HUES48 (cell line): ENCODE measurements around the gene MCRIP2.

Experiments used
- H3K27ac ChIP-seq: one replicate; pipeline ENCODE4 v1.7.0; 2013; ENCODE audit warnings: low read depth, low read length, inconsistent platforms
- H3K27me3 ChIP-seq: 2 replicates; pipeline ENCODE4 v1.6.1; 2013; ENCODE audit warnings: mild to moderate bottlenecking, low read length; ENCODE audit not compliant: control insufficient read depth, insufficient read depth
- H3K36me3 ChIP-seq: 2 replicates; pipeline ENCODE4 v1.6.1; 2013; ENCODE audit warnings: low read length; ENCODE audit not compliant: control insufficient read depth, insufficient read depth
- H3K4me1 ChIP-seq: 2 replicates; pipeline ENCODE4 v1.6.1; 2013; ENCODE audit warnings: mild to moderate bottlenecking, low read length; ENCODE audit not compliant: control insufficient read depth, insufficient read depth
- H3K4me3 ChIP-seq: 2 replicates; pipeline ENCODE4 v1.5.1; 2013; ENCODE audit warnings: mild to moderate bottlenecking, low read depth, low read length
- H3K9ac ChIP-seq: 2 replicates; pipeline ENCODE4 v1.6.1; 2013; ENCODE audit warnings: mild to moderate bottlenecking, low read depth, low read length, moderate library complexity
- H3K9me3 ChIP-seq: 2 replicates; pipeline ENCODE4 v1.6.1; 2013; ENCODE audit warnings: low read length; ENCODE audit not compliant: control insufficient read depth, insufficient read depth

The MCRIP2 gene

GRCh38 chr16:679814-680624, 38.4 kb downstream of the MCRIP2 start, which contains the start of gene STUB1:
STUB1 (plus strand) TSS chr16:680410; CDS start chr16:680526, 116 bp downstream.
- Histone ChIP-seq H3K9ac (peak within 1 kb of the TSS; percentile 70; the same call in 1 of the 2 replicates), H3K4me1 (peaks cover 33% of the 10 kb centered on the region), H3K27ac (peak within 1 kb of the TSS; percentile 89), H3K36me3 (peaks cover 23% of the 10 kb centered on the region), H3K9me3 (no peaks in the 10 kb centered on the region), H3K27me3 (no peaks in the 10 kb centered on the region), H3K4me3 (peak within 1 kb of the TSS; percentile 86)

GRCh38 chr16:680625-680945, 39.0 kb downstream of the MCRIP2 start:
- Histone ChIP-seq H3K9me3 (no peaks in the 10 kb centered on the region), H3K27me3 (no peaks in the 10 kb centered on the region), H3K4me1 (peaks cover 33% of the 10 kb centered on the region), H3K27ac (peak overlapping the region; percentile 89), H3K4me3 (peak overlapping the region; percentile 86), H3K36me3 (peaks cover 28% of the 10 kb centered on the region), H3K9ac (peak overlapping the region; percentile 70; the same call in 1 of the 2 replicates)

GRCh38 chr16:680967-681745, 39.5 kb downstream of the MCRIP2 start:
- H3K27ac ChIP-seq: peak overlapping the region; percentile 89
- peaks cover 33% of the 10 kb centered on the region for H3K4me1 ChIP-seq
- H3K9ac ChIP-seq: peak overlapping the region; percentile 70; the same call in 1 of the 2 replicates
- H3K9me3 ChIP-seq: no peaks in the 10 kb centered on the region
- no peaks in the 10 kb centered on the region for H3K27me3 ChIP-seq
- peaks cover 30% of the 10 kb centered on the region for H3K36me3 ChIP-seq
- H3K4me3 ChIP-seq: peak overlapping the region; percentile 86

DNA sequence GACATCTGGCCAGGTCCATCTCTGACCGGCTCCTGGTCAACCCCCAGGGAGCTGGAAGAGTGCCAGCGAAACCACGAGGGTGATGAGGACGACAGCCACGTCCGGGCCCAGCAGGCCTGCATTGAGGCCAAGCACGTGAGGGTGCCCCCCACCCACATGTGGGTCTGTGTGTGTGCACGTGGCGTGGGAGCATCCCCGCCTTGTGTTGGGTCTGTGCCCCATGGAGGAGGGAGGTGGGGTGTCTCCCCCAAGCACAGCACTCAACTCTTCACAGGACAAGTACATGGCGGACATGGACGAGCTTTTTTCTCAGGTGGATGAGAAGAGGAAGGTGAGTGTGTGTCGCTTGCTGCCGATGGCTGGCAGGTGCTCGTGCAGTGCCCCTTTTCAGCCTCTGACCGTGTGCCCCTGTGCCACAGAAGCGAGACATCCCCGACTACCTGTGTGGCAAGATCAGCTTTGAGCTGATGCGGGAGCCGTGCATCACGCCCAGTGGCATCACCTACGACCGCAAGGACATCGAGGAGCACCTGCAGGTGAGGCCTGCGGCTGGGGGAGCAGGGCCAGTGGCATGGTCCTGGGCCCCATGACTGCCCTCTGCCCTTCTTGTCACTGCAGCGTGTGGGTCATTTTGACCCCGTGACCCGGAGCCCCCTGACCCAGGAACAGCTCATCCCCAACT, 40.3 kb downstream of the MCRIP2 start:
- Histone ChIP-seq H3K27me3 (no peaks in the 10 kb centered on the region), H3K27ac (no peak overlapping the region), H3K9me3 (no peaks in the 10 kb centered on the region), H3K4me1 (peaks cover 28% of the 10 kb centered on the region), H3K36me3 (peaks cover 37% of the 10 kb centered on the region), H3K4me3 (peak overlapping the region; percentile 86; the same call in 1 of the 2 replicates), H3K9ac (no peak overlapping the region)

GRCh38 chr16:682493-683395, 41.1 kb downstream of the MCRIP2 start:
- Histone ChIP-seq H3K9ac (no peak overlapping the region), H3K4me1 (peaks cover 20% of the 10 kb centered on the region), H3K36me3 (peaks cover 45% of the 10 kb centered on the region), H3K27ac (no peak overlapping the region), H3K27me3 (no peaks in the 10 kb centered on the region), H3K4me3 (peak overlapping the region; percentile 90), H3K9me3 (no peaks in the 10 kb centered on the region)

DNA sequence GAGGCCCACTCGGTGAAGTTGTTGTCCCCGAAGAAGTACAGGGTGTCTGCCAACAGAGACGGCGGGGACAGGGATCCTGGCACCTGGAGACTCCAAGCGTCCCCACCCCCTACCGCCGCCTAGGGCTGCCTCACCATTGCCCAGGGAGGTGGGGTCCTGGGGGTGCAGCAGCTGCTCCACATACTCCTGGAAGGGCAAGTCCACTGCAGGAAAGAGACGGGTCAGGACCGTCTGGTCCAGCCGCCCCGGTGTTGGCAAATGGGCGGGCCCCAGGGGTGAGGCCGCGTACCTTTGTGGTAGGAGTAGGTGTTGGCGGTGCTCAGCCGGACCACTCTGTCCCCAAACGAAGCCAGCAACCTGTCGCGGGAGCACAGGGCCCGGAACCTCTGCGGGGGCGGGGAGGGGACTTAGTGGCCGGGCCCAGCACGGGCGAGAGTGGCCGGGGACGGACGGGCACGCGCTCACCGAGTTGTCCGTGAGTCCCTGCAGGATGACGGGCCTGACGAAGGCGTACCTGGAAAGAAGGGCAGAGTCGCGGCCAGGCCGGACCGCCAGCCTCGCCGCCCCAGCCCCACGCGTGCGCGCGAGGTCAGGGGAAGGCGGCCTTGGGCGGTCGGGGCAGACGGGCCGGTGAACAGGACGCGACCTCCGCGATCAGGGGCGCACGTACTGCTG, 41.9 kb downstream of the MCRIP2 start:
- Histone ChIP-seq H3K4me1 (peaks cover 19% of the 10 kb centered on the region), H3K27me3 (no peaks in the 10 kb centered on the region), H3K27ac (peak overlapping the region; percentile 76), H3K36me3 (peaks cover 49% of the 10 kb centered on the region), H3K9ac (peak overlapping the region; percentile 80), H3K9me3 (no peaks in the 10 kb centered on the region), H3K4me3 (peak overlapping the region; percentile 90)

GRCh38 chr16:684071-684794, 42.6 kb downstream of the MCRIP2 start, which contains the start of gene JMJD8:
JMJD8 (minus strand) TSS chr16:684334; CDS start chr16:684319, 15 bp downstream.
- peaks cover 13% of the 10 kb centered on the region for H3K4me1 ChIP-seq
- peaks cover 49% of the 10 kb centered on the region for H3K36me3 ChIP-seq
- H3K27ac ChIP-seq: peak within 1 kb of the TSS; percentile 76
- no peaks in the 10 kb centered on the region for H3K27me3 ChIP-seq
- H3K4me3 ChIP-seq: peak within 1 kb of the TSS; percentile 90
- H3K9ac ChIP-seq: peak within 1 kb of the TSS; percentile 80
- H3K9me3 ChIP-seq: no peaks in the 10 kb centered on the region

DNA sequence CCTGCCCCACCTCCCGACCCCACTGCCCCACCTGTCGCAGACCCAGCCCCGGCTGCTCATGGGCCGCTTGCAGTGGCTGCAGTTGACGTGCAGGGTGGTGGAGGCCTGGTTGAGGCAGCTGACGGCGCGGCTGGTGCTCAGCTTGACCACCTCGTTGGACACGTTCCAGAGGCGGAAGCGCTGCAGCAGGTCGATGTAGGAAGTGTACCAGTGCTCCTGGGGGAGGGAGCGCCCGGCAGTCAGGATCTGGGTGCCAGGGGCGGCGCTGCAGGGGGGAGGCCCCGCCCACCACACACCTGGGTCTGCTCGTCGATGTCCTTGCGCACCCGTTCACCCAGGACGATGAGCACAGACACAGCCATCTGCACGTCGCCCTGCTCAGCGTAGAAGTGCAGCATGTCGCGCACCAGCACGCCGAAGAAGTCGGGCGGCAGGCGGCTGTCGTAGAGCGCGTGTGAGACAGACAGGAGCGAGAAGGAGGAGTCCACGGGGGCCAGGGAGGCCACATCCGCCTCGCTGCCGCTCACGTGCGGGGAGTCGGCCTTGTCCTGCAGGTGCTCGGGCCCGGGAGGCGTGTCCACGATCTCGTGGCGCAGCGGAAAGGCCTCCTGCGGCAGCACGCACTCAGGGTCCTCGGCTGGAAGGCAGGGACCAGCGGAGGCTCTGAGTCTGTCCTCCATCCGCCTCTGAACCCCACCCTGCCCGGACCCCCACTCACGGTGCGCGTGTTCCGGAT, 43.5 kb downstream of the MCRIP2 start:
- Histone ChIP-seq H3K27ac (no peak overlapping the region), H3K9me3 (no peaks in the 10 kb centered on the region), H3K36me3 (peaks cover 49% of the 10 kb centered on the region), H3K4me3 (no peak overlapping the region), H3K4me1 (peaks cover 16% of the 10 kb centered on the region), H3K27me3 (no peaks in the 10 kb centered on the region), H3K9ac (no peak overlapping the region)

GRCh38 chr16:685967-686366, 44.3 kb downstream of the MCRIP2 start:
- 0 out of 2 replicates have a peak, but pooled peaks cover 2% of the 10 kb centered on the region for H3K27me3 ChIP-seq
- H3K9ac ChIP-seq: no peak overlapping the region
- H3K4me1 ChIP-seq: peaks cover 16% of the 10 kb centered on the region
- H3K27ac ChIP-seq: no peak overlapping the region
- H3K9me3 ChIP-seq: no peaks in the 10 kb centered on the region
- peaks cover 49% of the 10 kb centered on the region for H3K36me3 ChIP-seq
- H3K4me3 ChIP-seq: no peak overlapping the region
